Left hindlimb (tissue), 1 donor: ENCODE data around the gene DLG1.
"Not testable (repeated sequence)": the region's sequence is repeated elsewhere in the genome, so short reads cannot be mapped to it uniquely, and the experiment has no call there.

ENCODE experiments used
- DNase-seq: peaks from one replicate; pipeline ENCODE4 v3.0.0-alpha.2; 2018

DLG1 gene

DNA sequence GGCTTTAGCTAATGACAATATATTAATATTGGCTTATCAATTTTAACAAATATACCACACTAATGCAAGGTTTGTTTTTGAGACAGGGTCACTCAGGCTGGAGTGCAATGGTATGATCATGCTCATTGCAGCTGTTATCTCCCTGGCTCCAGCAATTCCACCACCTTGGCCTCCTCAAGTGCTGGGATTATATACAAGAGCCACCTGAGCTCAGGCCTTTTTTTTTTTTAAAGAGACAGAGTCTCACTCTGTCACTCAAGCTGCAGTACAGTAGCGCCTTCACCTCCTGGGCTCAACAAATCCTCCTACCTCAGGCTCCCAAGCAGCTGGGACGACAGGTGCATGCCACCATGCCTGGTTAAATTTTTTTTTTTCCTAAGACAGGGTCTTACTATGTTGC is 11.7 kb downstream of the DLG1 start:
- no peak for DNase-seq

DNA sequence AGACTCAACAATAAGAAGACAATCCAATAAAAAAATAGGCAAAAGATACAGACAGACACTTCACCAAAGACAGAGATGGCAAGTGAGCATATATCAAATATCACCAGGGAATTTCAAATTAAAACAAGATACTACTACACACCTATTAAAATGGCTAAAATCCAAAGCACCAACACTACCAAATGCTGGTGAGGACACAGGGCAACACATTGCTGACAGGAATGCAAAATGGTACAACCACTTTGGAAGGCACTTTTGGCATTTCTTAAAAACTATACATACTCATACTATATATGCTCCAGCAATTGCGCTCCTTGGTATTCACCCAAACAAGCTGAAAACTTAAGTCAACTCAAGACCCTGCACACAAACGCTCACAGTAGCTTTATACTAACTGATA is 12.9 kb downstream of the DLG1 start:
- DNase-seq = no peak

DNA sequence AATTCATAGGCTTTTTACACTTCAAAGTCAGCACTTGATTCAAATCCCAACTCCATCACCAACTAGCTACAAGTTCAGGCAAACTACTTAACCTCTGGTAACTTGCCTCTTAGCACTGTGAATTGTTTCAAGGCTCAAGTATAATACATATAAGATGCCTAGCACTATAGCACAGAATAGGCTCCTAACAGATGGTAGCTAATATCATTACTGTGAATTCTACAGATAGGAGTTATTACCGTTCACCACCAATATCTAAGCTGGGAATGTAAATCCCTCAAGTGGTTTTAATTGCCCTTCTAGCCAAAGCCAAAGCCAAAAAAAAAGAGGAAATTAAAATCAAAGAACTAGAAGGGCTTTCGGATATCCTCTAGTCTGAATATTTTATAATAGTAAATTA is 15.4 kb downstream of the DLG1 start:
- DNase-seq = no peak

DNA sequence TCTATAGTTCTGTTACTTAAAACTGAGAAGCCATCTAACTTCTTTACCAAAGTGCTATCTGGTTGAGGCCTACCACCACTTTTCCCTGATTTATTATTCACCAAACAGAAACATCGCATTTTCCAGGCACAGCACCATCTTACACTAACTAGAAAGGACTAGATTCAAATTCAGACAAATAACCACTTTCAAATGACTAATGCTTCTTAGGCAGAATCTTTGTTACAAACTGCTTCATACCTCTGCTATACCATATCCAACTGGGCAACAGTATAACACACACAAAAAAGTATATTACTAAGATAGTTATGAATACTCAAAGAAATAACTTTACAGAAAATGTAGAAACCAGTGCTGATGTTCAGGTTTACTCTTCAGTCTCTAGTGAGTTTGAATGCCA is 16.6 kb downstream of the DLG1 start:
- no peak for DNase-seq

DNA sequence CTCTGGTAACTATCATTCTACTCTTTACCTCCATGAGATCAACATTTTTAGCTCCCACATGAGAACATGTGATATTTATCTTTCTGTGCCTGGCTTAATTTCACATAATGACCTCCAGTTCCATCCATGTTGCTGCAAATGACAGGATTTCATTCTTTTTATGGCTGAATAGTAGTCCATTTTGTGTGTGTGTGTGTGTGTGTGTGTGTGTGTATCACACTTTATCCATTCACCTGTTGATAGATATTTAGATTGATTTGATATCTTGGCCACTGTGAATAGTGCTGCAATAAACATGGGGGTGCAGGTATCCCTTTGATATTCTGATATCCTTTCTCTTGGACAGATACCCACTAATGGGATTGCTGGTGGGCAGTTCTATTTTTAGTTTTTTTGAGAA is 18.3 kb downstream of the DLG1 start:
- DNase-seq = no peak

DNA sequence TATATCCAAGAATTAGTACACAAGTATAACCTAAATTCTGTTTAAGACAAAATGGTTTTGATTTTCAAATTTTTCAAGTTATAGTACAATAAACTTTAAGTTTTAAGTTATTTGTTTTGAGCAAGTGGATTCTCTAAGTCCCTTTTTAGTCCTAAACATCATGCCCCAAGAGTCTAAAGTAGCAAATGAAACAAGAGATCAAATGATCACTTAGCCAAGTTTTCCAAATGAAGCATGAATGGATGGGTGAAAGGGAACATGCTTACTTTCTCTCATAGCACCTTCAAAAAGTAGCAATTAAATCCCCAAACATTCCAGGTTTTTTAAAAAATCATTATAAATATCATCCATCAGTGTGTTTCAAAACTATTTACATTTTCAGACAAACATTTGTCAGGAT is 19.5 kb downstream of the DLG1 start:
- no peak for DNase-seq

DNA sequence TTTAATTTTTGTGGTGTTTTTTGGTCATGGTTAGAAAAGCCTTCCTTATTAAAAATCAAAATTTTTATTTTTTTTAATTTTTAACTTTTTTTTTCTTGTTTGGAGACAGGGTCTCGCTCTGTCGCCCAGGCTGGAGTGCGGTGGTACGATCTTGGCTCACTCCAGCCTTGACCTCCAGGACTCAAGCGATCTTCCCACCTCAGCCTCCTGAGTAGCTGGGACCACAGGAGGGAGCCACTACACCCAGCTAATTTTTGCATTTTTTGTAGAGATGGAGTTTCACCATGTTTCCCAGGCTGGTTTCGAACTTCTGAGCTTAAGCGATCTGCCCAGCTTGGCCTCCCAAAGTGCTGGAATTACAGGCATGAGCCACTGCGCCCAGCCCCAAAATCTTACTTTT is 21.6 kb downstream of the DLG1 start:
- not testable (repeated sequence) for DNase-seq

DNA sequence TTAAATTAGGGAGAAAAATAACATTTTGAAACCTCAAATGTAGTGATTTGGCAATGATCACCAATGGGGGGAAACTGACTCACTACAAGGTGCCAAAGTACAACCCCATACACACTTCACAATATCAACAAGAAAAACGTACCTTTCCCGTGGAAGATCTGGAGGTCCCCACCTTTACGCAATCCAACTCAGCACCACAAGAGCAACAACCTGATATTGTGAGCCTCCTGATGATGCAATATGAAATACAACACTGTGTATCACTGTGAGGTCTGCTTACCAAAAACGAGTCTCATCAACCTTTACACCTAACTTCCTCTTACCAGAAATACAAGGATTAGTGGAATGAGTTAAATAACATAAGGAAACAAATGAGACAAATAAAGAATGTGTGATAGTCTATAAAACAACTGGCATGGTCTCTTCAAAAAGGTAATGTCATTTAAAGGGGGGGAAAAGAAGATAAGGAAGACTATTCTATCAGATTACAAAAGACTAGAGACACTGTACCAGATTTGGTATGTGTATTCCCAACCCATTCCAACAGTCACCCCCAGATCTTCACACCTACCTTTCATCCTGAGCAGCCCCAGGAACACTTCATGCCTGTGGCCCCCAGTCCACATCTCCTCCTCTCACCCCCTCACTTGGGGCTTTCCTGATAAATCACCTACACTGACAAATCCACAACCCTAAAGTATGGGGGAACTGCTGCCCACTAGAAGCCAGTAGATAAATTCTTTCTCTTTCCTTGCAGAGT is 27.7 kb downstream of the DLG1 start:
- DNase-seq = no peak

DNA sequence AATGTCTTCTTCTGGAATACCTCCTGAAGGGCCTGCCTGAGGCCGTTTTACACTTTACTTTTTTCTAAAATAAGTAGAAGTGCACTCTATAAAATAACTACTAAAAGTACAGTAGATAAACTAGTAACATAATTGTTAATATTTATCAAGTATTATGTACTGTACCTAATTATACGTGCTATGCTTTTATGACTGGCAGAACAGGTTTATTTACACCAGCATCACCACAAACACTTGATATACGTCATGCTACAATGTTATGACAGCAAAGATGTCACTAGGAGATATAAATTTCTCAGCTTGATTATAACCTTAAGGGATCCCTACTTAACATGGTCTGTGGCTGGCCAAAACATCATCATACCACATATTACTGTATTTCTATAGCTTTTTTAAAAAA is 29.4 kb downstream of the DLG1 start:
- no peak for DNase-seq

DNA sequence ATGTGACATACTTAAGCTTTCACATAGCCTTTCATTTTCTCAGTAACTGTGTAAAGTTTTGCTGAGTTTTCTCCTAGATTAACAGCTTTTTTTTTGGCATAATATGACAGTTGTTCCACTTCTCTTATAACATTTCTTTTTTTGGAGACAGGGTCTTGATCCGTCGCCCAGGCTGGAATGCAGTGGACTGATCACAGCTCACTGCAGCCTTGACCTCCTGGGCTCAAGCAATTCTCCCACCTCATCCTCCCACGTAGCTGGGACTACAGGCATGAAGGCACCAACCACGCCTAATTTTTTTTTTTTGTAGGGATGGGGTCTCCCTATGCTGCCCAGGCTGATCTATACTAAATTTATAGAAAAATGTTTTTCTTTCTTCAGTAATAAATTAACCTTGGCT is 30.1 kb downstream of the DLG1 start:
- DNase-seq = no peak

DNA sequence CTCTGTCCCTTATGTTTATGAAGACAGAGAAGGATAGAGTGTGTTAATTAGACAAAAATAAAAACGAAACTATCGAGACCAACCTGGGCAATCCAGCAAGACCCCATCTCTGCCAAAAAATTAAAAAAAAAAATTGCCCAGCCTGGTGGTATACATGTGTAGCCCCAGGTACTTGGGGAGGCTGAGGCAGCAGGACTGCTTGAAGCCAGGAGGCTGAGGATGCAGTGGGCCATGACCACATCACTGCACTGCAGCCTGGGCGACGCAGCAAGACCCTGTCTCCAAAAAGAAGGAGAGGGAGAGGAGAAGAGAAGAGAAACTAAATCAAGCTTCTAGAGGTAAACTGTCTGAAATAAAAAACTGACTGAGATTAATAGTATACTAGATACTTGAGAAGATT is 32.1 kb downstream of the DLG1 start:
- no peak for DNase-seq

DNA sequence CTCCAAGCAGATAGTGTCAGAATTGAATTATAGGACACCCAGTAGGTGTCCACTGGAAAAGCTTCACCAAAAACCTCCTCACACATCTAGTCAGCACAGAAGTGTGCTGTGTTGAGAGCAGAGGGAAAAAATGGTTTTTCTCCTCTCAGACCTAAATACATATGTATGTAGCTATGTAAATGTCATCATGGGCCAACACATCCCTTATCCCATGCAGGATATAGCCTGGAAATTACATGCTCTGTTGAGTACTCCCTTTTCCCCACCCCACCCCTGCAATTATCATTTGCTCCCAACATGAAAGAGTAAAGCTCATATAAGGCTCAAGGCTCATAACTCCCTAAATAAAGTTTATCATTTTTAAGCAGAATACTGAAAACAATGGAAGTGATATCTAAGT is 35.7 kb downstream of the DLG1 start:
- DNase-seq = no peak

DNA sequence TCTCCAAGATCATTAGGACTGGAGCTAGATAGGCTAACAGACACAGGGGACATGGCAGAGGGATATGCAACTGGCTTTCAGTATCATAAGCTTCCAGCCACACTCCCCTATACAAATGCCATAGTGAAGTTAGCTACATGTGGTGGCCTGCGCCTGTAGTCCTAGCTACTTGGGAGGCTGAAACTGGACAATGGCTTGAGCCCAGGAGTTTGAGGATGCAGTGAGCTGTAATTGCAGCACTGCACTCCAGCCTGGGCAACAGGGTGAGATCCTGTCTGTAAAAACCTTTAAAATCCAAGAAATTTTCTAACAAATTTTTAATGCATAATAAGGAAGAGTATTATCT is 37.3 kb downstream of the DLG1 start:
- DNase-seq = no peak

DNA sequence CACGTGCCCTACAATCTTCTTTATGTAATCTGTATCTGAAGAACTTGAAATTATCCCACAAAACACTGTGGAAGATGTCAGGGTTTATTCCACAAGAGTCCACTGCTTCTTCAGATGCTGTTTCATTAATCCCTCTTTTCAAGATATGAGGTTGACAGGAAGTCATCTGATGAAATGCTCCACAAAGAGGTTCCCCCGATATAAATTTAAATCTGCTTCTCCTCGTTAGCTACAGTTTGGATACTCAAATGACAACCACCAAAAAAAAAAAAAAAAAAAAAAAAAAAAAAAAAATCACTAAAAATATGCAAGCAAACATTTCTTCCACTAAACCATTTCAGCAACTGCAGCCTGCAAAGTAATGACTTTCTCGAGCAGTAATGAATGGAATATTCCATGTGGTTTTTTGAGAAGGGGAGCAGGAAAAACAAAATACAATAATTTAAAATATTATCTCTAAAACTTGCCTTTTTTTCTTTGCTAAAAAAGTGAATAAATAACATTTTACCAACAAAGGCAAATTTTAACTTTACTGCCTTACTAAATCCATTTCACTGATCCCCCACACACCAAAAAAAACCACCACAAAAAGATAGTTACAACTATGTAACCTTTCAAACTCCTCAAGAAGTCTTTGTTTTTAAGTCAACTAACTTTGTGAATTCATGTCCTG is 37.8 kb downstream of the DLG1 start:
- no peak for DNase-seq

DNA sequence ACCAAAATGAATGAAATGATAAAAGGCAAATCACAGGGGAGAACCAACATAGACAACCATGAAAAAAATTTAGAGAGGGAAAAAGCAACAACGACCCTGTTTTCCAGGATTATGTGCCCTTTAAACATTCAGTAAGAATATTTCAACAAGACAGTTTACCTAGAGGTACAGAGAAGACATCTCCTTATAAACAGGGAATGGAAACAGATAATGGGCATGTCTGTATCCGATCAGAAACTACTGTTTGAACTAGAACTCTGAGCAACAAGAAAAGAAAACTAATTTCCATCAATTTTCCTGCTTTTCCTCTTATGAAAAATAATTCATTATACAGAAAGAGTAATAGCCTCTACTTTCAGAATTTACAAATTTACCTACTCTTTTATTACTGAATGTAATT is 39.3 kb downstream of the DLG1 start:
- DNase-seq = no peak

DNA sequence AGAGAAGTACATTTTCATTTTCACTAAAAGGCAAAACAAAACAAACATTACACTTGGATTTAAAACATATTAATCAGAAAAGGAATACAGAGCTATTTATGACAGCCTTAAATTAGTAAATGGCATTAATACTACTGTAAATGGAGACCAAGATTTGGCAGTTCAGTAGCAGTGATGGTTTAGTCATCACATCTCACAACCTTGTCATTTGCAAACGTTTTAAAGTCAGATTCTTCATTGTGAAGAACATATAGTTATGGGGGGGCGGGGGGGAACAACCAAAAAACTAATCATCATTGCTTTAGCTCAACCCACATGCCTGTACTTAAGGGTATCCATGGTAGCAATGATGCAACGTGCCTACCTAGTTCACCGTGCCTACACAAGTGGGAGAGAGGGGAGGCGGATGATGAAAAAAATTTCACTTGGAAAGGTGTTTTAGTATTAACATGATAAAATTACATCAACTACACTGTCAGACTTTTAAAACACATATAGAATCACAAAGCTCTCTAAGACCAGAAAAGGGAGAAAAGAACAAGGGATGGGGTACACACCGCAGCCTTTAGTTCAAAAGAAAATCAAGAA is 40.1 kb downstream of the DLG1 start:
- no peak for DNase-seq

DNA sequence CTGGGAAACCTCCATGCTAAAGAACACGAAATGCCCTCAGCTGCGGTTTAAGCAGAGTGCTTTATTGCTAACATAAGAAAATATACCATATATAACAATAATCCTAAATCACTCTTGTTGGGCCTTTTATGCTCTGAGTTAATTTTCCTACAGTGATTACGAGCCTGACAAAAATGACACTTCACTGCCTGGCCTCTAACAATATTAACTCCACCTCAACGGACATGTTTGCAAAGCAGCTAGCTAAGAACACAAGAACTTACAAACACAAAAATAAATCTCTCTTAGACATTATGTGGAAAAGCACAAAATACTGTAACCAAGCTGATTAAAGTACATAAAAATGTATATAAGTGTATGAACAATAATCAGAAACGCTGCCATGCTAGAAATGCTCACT is 40.7 kb downstream of the DLG1 start:
- DNase-seq = no peak

DNA sequence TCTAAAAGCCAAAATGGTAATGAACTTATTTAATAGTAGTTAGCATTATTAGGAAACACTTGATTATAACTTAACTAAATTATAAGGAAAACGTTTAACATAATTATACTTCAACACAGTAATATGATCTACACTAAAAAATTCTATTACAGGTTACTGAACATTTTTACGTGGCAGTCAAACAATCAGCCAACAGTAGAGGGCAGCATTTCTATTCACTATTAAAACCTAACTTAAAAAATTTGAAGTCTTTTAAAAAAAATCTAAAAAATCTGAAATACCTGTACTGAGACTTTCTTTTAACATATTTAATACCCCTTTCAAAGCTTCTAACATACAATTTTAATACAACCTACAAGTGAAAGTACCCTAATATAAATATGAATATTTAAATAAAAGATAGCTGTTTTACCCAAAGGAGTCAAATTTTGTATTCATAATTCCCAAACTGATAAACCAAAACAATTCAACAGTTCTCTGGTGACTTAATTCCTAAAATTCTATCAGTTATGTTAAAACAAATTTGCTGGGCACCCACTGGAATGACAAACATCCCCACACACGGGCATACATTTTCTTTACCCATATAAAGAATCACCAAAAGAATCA is 41.5 kb downstream of the DLG1 start:
- DNase-seq = no peak

DNA sequence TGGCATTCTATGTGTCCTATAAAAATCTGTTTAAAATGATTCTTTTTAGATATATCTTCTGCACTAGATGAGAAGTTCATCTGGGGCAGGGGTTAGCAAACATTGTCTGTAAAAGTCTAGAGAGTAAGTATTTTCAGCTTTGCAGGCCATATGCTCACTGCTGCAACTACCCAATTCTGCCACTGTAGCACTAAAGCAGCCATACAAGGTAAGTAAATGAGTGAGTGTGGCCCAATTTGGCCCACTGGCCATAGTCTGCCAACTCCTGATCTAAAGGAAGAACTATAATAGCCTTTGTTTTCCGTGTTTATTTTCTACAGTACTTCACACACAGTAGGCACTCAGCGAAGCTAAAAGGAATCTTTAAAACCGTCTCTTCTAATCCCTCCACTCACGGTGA is 42.3 kb downstream of the DLG1 start:
- no peak for DNase-seq

DNA sequence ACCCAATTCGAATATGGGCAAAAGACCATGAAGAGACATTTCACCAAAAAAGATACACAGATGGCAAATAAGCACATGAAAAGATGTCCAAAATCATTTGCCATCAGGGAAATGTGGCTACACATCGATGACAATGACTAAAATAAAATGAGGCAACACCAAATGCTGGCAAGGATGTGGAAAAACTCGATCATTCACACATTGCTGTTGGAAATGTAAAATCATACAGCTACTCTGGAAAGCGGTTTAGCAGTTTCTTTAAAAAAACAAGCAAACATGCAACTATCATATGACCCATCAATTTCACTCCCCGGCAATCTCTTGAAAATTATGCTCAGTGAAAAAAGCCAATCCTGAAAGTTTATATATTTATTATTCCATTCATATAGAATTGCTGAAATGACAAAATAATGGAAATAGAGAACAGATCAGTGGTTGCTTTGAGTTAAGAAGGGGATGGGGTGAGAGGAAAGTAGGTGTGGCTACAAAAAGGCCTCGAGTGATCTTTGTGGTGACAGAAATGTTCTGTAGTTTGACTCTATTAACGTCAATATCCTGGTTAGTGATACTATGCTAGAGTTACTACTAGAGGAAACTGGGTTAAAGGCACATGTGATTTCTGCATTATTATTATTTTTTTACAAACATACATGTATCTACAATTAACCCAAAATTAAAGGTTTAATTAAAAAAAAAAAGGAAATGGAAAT is 45.0 kb downstream of the DLG1 start:
- no peak for DNase-seq

DNA sequence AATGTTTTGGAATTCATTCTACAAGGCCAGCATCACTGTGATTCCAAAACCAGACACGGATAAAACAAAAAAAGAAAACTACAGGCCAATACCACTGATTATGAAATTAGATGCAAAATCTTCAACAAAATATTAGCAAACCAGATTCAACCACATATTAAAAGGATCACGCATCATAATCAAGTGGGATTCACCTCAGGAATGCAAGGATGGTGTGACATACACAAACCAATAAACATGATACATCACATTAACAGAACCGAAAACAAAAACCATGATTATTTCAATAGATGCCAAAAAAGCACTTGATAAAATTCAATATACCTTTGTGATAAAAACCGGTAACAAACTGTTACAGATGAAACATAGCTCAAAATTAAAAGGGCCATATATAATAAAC is 48.9 kb downstream of the DLG1 start:
- no peak for DNase-seq

DNA sequence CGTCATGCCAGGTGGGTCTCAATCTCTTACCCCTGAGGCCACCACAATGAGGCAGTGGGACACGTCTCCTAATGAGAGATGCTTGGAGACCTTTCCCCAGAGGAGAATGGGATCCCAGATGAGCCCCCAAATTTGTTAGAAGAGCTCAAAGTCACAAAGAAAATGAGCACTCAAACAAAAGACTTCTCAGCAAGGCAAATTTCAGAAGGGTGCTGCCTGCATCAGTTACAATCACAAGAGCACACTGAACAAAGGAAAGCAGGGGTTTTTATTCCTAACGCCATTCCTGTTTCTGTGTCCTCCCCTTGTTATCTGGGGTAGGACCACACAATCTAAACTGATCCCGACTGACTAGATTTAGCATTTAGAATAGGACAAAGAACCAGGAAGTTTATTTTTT is 50.1 kb downstream of the DLG1 start:
- DNase-seq = no peak

DNA sequence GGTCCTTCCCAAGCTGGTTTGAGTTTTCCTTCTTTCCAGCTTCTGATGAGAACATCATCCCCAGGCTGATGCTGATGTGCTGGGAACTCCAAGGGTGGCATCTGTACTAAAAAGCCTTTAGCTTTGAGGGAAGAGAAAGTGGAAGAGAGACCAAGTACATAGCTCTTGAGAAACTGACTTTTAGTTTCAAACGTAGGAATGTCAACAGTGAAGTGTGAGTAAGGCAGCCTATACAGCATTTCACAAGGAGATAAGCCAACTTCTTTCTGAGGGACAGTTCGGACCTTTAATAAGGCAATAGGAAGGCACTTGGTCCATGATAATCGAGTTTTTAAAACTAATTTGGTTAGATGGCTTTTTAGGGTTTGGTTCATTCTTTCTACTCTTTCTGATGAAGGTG is 53.7 kb downstream of the DLG1 start:
- DNase-seq = no peak
